Neutrophil (primary cell): ENCODE results near the gene SSTR1.

Experiments used
- H3K27ac ChIP-seq: fragments of 200-600 bp; sonication (generic); 2 replicates; pipeline ENCODE4 v1.5.1; 2016; ENCODE audit warnings: mild to moderate bottlenecking, moderate library complexity
- H3K27me3 ChIP-seq: fragments of 200-600 bp; sonication (generic); 2 replicates; pipeline ENCODE4 v1.6.0; 2016; ENCODE audit warnings: mild to moderate bottlenecking
- H3K36me3 ChIP-seq: fragments of 200-600 bp; sonication (generic); 2 replicates; pipeline ENCODE4 v1.5.1; 2017
- H3K4me1 ChIP-seq, 2 experiments: fragments of 200-600 bp in 1 of 2; sonication (generic) in 1 of 2; 1 replicate in 1 of 2; 2 replicates in 1 of 2; pipeline versions ENCODE4 v1.5.1 to v1.6.1; 2013 to 2016; ENCODE audit warnings: low read depth in 1 of 2, low read length in 1 of 2, mild to moderate bottlenecking in 1 of 2, moderate library complexity in 1 of 2; ENCODE audit not compliant: control insufficient read depth in 1 of 2, insufficient read depth in 1 of 2
- H3K4me3 ChIP-seq, 2 experiments: fragments of 200-600 bp in 1 of 2; sonication (generic) in 1 of 2; 1 replicate in 1 of 2; 2 replicates in 1 of 2; pipeline ENCODE4 v1.5.1; 2013 to 2016; ENCODE audit warnings: low read depth in 1 of 2, low read length in 1 of 2, mild to moderate bottlenecking in 1 of 2, moderate library complexity in 1 of 2
- H3K9me3 ChIP-seq: fragments of 200-600 bp; sonication (generic); 2 replicates; pipeline ENCODE4 v1.5.1; 2016
- CTCF ChIP-seq: fragments of 200-600 bp; sonication (generic); IDR thresholded peaks from 2 replicates; pipeline ENCODE4 v1.5.1; 2016; ENCODE audit warnings: antibody characterized with exemption

The SSTR1 gene

GRCh38 chr14:38208618-38209562 is 1.2 kb downstream of the SSTR1 start:
- peaks cover 3 to 13% of the 10 kb centered on the region in 2 experiments for H3K4me1 ChIP-seq
- TF ChIP-seq CTCF = no peak
- H3K36me3 ChIP-seq = no peaks in the 10 kb centered on the region
- H3K9me3 ChIP-seq = no peaks in the 10 kb centered on the region
- no peak overlapping the region for H3K27ac ChIP-seq
- H3K27me3 ChIP-seq = peaks cover 100% of the 10 kb centered on the region
- H3K4me3 ChIP-seq = no peak overlapping the region

- Histone ChIP-seq H3K9me3 (no peaks in the 10 kb centered on the region), H3K36me3 (no peaks in the 10 kb centered on the region), H3K27me3 (peaks cover 100% of the 10 kb centered on the region), H3K27ac (no peak overlapping the region), H3K4me3 (no peak overlapping the region), H3K4me1 (peaks cover 3 to 13% of the 10 kb centered on the region in 2 experiments)
- TF ChIP-seq CTCF = no peak
These were observed 2.2 kb downstream of the SSTR1 start for GRCh38 chr14:38209572-38210557.

- no peak overlapping the region for H3K4me3 ChIP-seq
- H3K4me1 ChIP-seq = peaks cover 3 to 13% of the 10 kb centered on the region in 2 experiments
- no peak for TF ChIP-seq CTCF
- H3K27me3 ChIP-seq = peaks cover 100% of the 10 kb centered on the region
- no peaks in the 10 kb centered on the region for H3K36me3 ChIP-seq
- H3K9me3 ChIP-seq = no peaks in the 10 kb centered on the region
- H3K27ac ChIP-seq = no peak overlapping the region
These were observed 3.0 kb downstream of the SSTR1 start for GRCh38 chr14:38210587-38211216.

- no peak overlapping the region for H3K4me3 ChIP-seq
- no peak overlapping the region for H3K27ac ChIP-seq
- TF ChIP-seq CTCF = no peak
- H3K9me3 ChIP-seq = no peaks in the 10 kb centered on the region
- H3K36me3 ChIP-seq = no peaks in the 10 kb centered on the region
- peaks cover 100% of the 10 kb centered on the region for H3K27me3 ChIP-seq
- peaks cover 3 to 13% of the 10 kb centered on the region in 2 experiments for H3K4me1 ChIP-seq
These were observed 3.6 kb downstream of the SSTR1 start for GRCh38 chr14:38211255-38211735.

GRCh38 chr14:38212111-38212510 is 4.4 kb downstream of the SSTR1 start:
- Histone ChIP-seq H3K27ac (no peak overlapping the region), H3K9me3 (no peaks in the 10 kb centered on the region), H3K27me3 (peaks cover 99% of the 10 kb centered on the region), H3K4me1 (peaks cover 3 to 13% of the 10 kb centered on the region in 2 experiments), H3K4me3 (no peak overlapping the region), H3K36me3 (no peaks in the 10 kb centered on the region)
- no peak for TF ChIP-seq CTCF
